Ascending aorta (tissue), 2 donors: ENCODE measurements around the gene TMEM41A. TPM values are rescaled to one million over a fixed set of nuclear protein-coding genes. Genes with fewer than 3 reads are reported as not detected.

ENCODE experiments used
- DNase-seq, 2 donors: peaks; one replicate each; pipeline ENCODE4 v3.0.0-alpha.2; 2019; ENCODE audit warnings: low spot score in 2 of 2
- H3K27ac ChIP-seq, 2 donors: fragments of 200-600 bp; sonication (generic); one replicate each; pipeline ENCODE4 v1.5.1; 2016 to 2017; ENCODE audit warnings: mild to moderate bottlenecking in 1 of 2
- H3K27me3 ChIP-seq: fragments of 200-600 bp; sonication (generic); one replicate; pipeline ENCODE4 v1.5.1; 2017
- H3K36me3 ChIP-seq, 2 donors: fragments of 200-600 bp; sonication (generic); one replicate each; pipeline ENCODE4 v1.5.1; 2016
- H3K4me1 ChIP-seq, 2 donors: fragments of 200-600 bp; sonication (generic); one replicate each; pipeline ENCODE4 v1.5.1; 2016 to 2017; ENCODE audit warnings: mild to moderate bottlenecking in 1 of 2
- H3K4me3 ChIP-seq, 2 donors: fragments of 200-600 bp; sonication (generic); one replicate each; pipeline ENCODE4 v1.5.1; 2016 to 2017; ENCODE audit warnings: mild to moderate bottlenecking in 1 of 2
- H3K9me3 ChIP-seq, 2 donors: fragments of 200-600 bp; sonication (generic); one replicate each; pipeline ENCODE4 v1.5.1; 2016
- intact Hi-C: fragments of 100-400 bp; cut with DNase I; formaldehyde crosslinking; loops from one replicate; pipeline ENCODE4 v1.15.1; 2023
- total RNA-seq: library from RNA; depleted of rRNA; stranded (reverse); fragments of >200 nt; gene quantifications from one replicate; pipeline ENCODE4 v1.1.0, GENCODE V29; 2016
- TF ChIP-seq, protein P1 (sequence below), 3 experiments: fragments of 200-600 bp in 2 of 3; fragments of 450-650 bp in 1 of 3; sonication (generic) in 2 of 3; IDR thresholded peaks; one replicate each; pipeline ENCODE4 v1.5.1; 2016 to 2019; ENCODE audit warnings: antibody characterized with exemption in 3 of 3, mild to moderate bottlenecking in 1 of 3, moderate library complexity in 1 of 3

TMEM41A gene
- total RNA-seq, result 24.2 TPM

DNA sequence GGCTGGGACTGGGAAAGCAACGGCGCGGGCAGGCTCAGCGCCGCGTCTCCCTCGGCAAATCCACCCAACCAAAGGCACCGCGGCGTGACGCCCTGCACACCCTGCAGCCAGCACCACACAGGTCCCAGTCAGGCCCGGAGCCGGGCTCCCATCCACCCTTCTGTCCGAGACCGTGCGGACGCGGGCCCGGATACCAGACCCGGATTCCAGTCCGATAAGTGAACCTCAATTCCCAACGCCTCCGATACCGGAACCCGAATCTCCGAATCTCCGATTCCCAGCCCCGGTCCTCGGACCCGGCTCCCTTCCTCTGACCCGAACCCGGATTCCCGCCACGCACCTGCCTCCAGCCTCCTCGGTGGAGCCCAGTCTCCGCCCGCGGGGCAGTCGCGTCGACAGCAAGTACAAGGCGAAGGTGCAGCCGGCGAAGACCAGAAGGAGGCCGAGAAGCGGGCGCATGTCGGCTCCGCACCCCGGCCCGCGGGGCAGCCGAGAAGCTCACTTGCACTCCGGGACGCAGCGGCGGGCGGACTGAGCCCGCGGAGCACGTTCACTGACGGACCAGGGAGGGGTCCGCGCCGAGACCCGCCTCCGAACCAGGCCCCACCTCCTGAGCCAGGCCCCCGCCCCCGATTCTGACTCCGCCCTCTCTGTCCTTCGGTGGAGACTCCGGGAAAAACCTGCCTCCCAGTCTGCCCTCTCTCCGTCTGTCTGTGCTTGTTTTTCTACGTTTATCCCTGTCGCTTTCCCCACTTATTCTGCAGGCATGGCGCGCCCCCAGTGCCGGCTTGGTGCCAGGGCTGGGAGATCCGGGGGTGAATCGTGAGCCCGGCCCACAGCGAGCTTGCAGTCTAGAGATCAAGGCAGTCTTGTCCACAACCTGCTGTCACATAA lies at the start of gene TMEM41A:
Gene TMEM41A, minus strand, starts transcription at position 533 of the 894 bp plus-strand sequence. Its CDS starts 74 bp downstream, at position 459.
- DNase-seq, result peak; percentile 38 to 95
- Histone ChIP-seq H3K9me3 (no peaks in the 10 kb centered on the region), H3K36me3 (peaks cover 11 to 27% of the 10 kb centered on the region in 2 donors), H3K27ac (peak within 1 kb of the TSS; percentile 76 to 87), H3K4me1 (peaks cover 5 to 8% of the 10 kb centered on the region in 2 donors), H3K4me3 (peak within 1 kb of the TSS; percentile 78 to 99), H3K27me3 (no peaks in the 10 kb centered on the region)
- intact Hi-C loops, result loop anchor here (1.0 to 2.0 kb wide), 4 partner anchors 60 to 686 kb away; partner anchors contain the start of genes SENP2 and VPS8
- TF ChIP-seq, protein P1, sequence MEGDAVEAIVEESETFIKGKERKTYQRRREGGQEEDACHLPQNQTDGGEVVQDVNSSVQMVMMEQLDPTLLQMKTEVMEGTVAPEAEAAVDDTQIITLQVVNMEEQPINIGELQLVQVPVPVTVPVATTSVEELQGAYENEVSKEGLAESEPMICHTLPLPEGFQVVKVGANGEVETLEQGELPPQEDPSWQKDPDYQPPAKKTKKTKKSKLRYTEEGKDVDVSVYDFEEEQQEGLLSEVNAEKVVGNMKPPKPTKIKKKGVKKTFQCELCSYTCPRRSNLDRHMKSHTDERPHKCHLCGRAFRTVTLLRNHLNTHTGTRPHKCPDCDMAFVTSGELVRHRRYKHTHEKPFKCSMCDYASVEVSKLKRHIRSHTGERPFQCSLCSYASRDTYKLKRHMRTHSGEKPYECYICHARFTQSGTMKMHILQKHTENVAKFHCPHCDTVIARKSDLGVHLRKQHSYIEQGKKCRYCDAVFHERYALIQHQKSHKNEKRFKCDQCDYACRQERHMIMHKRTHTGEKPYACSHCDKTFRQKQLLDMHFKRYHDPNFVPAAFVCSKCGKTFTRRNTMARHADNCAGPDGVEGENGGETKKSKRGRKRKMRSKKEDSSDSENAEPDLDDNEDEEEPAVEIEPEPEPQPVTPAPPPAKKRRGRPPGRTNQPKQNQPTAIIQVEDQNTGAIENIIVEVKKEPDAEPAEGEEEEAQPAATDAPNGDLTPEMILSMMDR (IDR thresholded peaks at IDR 0.05), result no peak

DNA sequence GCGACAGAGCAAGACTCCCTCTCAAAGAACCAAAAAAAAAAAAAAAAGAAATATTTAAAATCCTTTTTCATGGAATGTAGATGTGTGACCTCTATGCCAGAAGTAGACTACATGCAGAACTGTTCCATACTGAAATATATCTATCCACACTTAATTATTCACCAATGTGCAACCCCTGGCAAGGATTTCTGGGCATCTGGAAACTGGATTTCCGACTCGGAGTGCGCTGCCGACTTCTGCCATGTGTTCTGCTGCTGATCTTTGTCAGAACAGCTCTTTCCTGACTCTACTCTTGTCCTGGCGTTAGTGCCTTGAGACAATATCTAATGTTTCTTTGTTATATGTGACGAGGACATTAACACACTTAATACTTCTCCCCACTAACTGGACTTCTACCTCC lies 41.9 kb upstream of the TMEM41A start:
- no peaks in the 10 kb centered on the region for H3K36me3 ChIP-seq
- no peak for DNase-seq
- no peaks in the 10 kb centered on the region for H3K9me3 ChIP-seq
- H3K27me3 ChIP-seq, result no peaks in the 10 kb centered on the region
- H3K27ac ChIP-seq, result no peak overlapping the region
- no peaks in the 10 kb centered on the region for H3K4me1 ChIP-seq
- TF ChIP-seq, protein P1 (IDR thresholded peaks at IDR 0.05), result no peak
- no peak overlapping the region for H3K4me3 ChIP-seq
- intact Hi-C loops, result no loop called here

DNA sequence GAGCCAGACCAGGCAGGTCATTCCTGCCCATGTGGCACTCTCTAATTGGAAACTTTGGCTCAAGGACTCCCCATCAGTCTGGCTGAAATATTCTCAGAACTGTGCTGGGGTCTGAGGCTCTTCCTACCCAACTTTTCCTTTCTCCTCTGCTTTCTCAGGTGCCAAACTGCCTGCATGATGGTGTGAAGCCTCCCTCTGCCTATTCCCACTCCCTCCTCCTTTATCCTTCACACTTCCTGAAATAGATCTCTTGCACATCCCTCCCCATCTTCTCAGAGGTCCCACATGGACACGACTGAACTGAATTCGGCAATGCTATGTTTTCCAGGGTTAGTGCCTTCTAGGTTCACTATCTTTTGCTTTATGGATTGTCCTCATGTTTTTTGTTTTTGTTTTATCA lies 41.1 kb upstream of the TMEM41A start:
- intact Hi-C loops, result no loop called here

DNA sequence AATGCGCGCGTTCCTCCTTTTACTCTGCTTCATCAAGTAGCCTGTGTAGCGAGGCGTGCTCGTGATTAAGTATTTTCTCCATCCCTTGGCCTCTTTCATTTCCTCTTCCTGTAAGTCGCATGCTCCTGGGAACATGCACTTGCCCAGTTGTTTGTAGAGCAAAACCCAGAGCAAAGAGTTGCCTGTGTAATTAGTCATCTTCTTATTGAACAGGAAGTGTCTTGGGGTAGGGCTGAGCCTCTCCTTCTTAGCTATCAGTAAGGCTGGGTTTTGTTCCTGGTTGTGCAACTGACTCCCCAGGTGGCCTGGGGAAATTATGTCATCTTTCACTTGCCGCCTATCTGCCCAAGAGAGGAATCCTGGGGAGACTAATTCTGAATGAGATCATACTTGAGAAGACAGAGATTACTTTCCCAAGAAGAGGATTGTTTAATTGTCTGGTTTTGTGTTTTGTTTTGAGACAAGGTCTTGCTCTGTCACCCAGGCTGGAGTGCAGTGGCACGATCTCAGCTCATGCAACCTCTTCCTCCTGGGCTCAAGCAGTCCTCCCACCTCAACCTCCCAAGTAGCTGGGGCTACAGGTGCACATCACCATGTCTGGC lies 38.6 kb upstream of the TMEM41A start:
- DNase-seq, result peak in 1 of 2 donors; percentile 62
- Histone ChIP-seq H3K27me3 (no peaks in the 10 kb centered on the region), H3K36me3 (no peaks in the 10 kb centered on the region), H3K9me3 (no peaks in the 10 kb centered on the region), H3K4me3 (no peak overlapping the region), H3K4me1 (no peaks in the 10 kb centered on the region), H3K27ac (no peak overlapping the region)
- TF ChIP-seq, protein P1 (IDR thresholded peaks at IDR 0.05), result no peak
- intact Hi-C loops, result no loop called here

More for the DNA sequence above, 41.1 kb upstream of the TMEM41A start:
- Histone ChIP-seq H3K27ac (no peak overlapping the region), H3K27me3 (no peaks in the 10 kb centered on the region), H3K4me3 (no peak overlapping the region), H3K36me3 (no peaks in the 10 kb centered on the region), H3K4me1 (no peaks in the 10 kb centered on the region), H3K9me3 (no peaks in the 10 kb centered on the region)
- no peak for DNase-seq
- TF ChIP-seq, protein P1 (IDR thresholded peaks at IDR 0.05), result no peak

DNA sequence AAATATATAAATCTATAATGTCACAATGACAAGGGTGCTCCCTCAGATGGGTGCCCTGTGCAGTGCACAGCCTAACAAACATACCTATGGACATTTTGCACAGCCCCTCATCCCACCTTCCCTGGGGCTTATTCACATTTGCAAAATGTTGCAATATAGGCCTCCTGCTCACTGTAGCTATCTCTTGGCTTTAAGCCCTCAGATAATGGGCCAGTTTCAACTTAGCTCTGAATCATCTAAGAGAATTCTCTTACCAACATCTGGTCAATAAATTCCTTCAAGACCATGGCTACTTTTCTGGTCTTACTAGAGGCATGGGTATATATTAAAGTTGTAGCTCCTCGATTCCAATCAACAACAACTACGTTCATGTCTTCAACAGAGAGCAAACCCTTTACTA lies 35.7 kb upstream of the TMEM41A start:
- Histone ChIP-seq H3K27me3 (no peaks in the 10 kb centered on the region), H3K4me1 (no peaks in the 10 kb centered on the region), H3K36me3 (no peaks in the 10 kb centered on the region), H3K9me3 (no peaks in the 10 kb centered on the region), H3K27ac (no peak overlapping the region), H3K4me3 (no peak overlapping the region)
- TF ChIP-seq, protein P1 (IDR thresholded peaks at IDR 0.05), result no peak
- intact Hi-C loops, result no loop called here
- no peak for DNase-seq
